ENCODE measurements around the gene CAPZA1.
A peak's percentile ranks its signal among the peaks of the same experiment; 100 is the strongest.

CAPZA1 gene

DNA sequence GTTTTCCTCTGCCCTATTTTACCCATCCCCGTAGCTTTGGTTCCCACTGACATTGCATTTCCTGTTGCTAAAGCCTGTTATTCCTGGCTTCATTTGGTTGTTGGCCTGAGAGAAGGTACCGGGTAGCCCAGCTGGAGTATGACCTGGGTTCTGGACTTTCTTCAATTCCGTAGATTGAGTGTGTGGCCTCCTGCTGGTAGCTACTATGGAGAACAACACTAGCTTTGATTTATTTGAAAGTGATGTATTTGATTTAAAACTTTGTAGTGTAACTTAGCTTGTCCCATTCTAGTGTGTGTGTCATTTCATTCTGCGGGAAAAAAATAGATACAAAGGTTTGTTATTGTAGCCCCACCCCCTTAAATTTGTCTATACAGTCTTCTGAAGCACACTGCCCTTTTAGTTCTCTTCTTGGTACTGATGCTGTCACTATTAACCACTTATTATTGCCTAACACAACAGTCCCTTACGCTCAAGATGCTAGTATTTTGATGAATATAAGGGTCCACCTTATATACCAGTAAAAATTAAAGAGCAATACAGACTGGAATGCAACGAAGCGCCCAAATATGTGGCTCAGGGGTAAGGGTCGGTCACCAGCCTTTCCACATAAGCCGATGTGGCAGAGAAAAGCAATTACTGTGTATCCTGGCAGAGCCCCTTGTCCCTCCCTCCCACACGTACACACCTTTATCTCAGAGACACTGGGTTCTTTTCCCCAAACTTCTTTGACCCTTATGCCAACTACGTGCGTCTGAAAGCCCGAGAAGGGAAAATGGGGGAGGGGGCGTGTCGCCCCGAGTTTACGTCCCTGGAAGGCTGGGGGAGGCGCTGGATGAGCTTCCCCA, 54.2 kb downstream of the CAPZA1 start:
- Histone ChIP-seq H3K36me3 (ENCODE audit: control insufficient read depth, insufficient read depth, low read length) (no peaks in the 10 kb centered on the region), H3K27me3 (ENCODE audit: control insufficient read depth, insufficient read depth, low read length) (no peaks in the 10 kb centered on the region), H3K9ac (ENCODE audit: low read length) (peak overlapping the region; percentile 84), H3K4me1 (ENCODE audit: control insufficient read depth, insufficient read depth, low read length) (peaks cover 13% of the 10 kb centered on the region), H3K4me3 (ENCODE audit: low read length) (peak overlapping the region; percentile 96), H3K27ac (ENCODE audit: low read depth, low read length) (peak overlapping the region; percentile 92)

- Histone ChIP-seq H3K4me3 (ENCODE audit: low read length) (peak within 1 kb of the TSS; percentile 96), H3K36me3 (ENCODE audit: control insufficient read depth, insufficient read depth, low read length) (no peaks in the 10 kb centered on the region), H3K27me3 (ENCODE audit: control insufficient read depth, insufficient read depth, low read length) (no peaks in the 10 kb centered on the region), H3K9ac (ENCODE audit: low read length) (peak within 1 kb of the TSS; percentile 84), H3K27ac (ENCODE audit: low read depth, low read length) (peak within 1 kb of the TSS; percentile 92), H3K4me1 (ENCODE audit: control insufficient read depth, insufficient read depth, low read length) (peaks cover 13% of the 10 kb centered on the region)
These were observed 54.9 kb downstream of the CAPZA1 start, which contains the start of gene MOV10 for GRCh38 chr1:112674440-112674985. TSS of gene MOV10 (plus strand) at chr1:112674659. CDS start at chr1:112674913, 254 bp downstream.

- no peaks in the 10 kb centered on the region for H3K36me3 ChIP-seq (ENCODE audit: control insufficient read depth, insufficient read depth, low read length)
- H3K4me3 ChIP-seq (ENCODE audit: low read length) = peak overlapping the region; percentile 96
- H3K27ac ChIP-seq (ENCODE audit: low read depth, low read length) = peak overlapping the region; percentile 92
These were observed 55.5 kb downstream of the CAPZA1 start for GRCh38 chr1:112674986-112675727.

DNA sequence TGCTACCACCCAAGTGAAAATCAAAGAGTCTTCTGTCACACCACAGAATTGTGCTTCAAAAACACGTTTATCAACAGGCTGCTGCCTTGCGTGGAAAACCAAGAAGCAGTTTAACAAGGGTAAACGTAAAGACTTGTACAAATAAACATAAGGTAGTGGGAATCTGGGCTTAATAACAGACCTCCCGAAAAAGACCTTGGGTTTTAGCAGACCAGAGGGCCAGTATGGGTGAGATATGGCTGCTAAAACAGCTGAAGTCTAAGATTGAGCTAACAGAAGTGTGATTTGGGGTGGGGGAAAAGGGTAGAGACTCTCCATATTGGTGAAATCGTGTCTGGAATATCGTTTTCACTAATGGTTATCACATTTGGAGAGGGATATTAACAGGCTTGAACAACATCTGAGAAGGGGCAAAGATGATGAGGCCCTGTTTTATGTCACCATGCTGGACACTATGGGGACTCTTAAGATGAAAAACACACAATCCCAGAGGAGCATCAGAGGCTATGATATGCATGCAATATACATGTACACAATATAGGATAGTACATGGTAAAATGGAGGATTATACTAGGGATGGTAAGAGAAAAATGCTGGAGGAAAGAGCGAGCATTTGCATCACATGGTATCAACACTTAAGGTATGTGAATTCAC, 56.2 kb downstream of the CAPZA1 start:
- H3K27me3 ChIP-seq (ENCODE audit: control insufficient read depth, insufficient read depth, low read length) = no peaks in the 10 kb centered on the region
- H3K9ac ChIP-seq (ENCODE audit: low read length) = peak overlapping the region; percentile 74
- peaks cover 13% of the 10 kb centered on the region for H3K4me1 ChIP-seq (ENCODE audit: control insufficient read depth, insufficient read depth, low read length)
- peak overlapping the region; percentile 96 for H3K4me3 ChIP-seq (ENCODE audit: low read length)
- peak overlapping the region; percentile 92 for H3K27ac ChIP-seq (ENCODE audit: low read depth, low read length)
- H3K36me3 ChIP-seq (ENCODE audit: control insufficient read depth, insufficient read depth, low read length) = no peaks in the 10 kb centered on the region

More at GRCh38 chr1:112674986-112675727, 55.5 kb downstream of the CAPZA1 start:
- no peaks in the 10 kb centered on the region for H3K27me3 ChIP-seq (ENCODE audit: control insufficient read depth, insufficient read depth, low read length)
- H3K9ac ChIP-seq (ENCODE audit: low read length) = peak overlapping the region; percentile 84
- H3K4me1 ChIP-seq (ENCODE audit: control insufficient read depth, insufficient read depth, low read length) = peaks cover 13% of the 10 kb centered on the region

- Histone ChIP-seq H3K9ac (ENCODE audit: low read length) (no peak overlapping the region), H3K4me3 (ENCODE audit: low read length) (no peak overlapping the region), H3K4me1 (ENCODE audit: control insufficient read depth, insufficient read depth, low read length) (peaks cover 13% of the 10 kb centered on the region), H3K27me3 (ENCODE audit: control insufficient read depth, insufficient read depth, low read length) (no peaks in the 10 kb centered on the region), H3K27ac (ENCODE audit: low read depth, low read length) (no peak overlapping the region), H3K36me3 (ENCODE audit: control insufficient read depth, insufficient read depth, low read length) (no peaks in the 10 kb centered on the region)
These were observed 56.9 kb downstream of the CAPZA1 start for GRCh38 chr1:112676543-112676942.

DNA sequence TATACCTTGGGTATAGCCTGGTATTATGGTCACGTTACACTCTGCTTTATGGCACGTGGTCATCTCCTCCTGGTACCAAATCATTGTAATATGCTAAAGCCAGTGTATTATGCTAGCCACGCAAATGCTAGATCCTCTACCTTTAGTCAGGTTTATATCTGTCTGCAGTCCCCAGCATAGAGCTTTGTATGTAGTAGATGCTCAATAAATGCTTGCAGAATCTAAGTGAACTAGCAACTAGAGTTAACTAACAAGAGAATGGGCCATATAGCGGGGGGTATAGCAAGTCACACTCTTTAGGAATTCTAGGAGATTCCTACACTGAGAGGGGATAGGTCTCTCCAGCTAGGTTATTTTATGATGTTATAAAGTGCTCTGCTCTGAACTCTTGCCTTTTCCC, 57.9 kb downstream of the CAPZA1 start:
- Histone ChIP-seq H3K4me1 (ENCODE audit: control insufficient read depth, insufficient read depth, low read length) (peaks cover 13% of the 10 kb centered on the region), H3K27ac (ENCODE audit: low read depth, low read length) (no peak overlapping the region), H3K4me3 (ENCODE audit: low read length) (no peak overlapping the region)

DNA sequence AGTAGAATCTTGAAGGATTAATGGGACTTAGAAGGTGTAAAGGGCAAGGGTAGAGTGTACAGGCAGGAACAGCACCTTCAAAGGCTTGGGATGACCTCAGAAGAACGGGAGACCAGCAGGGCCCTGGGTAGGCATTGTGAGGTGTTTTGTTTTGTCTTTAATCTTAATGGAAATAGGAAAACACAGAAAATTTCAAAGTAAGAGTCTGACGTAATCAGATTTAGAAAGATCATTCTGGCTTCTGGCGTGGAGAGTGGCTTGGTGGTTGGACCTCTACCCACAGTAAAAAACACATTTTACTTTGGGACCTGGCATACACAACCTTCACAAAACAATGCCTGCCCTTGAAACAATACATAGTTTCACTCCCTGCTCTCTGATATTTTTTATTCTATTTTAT, 59.0 kb downstream of the CAPZA1 start:
- peaks cover 9% of the 10 kb centered on the region for H3K4me1 ChIP-seq (ENCODE audit: control insufficient read depth, insufficient read depth, low read length)
- H3K9ac ChIP-seq (ENCODE audit: low read length) = no peak overlapping the region
- H3K4me3 ChIP-seq (ENCODE audit: low read length) = no peak overlapping the region
- H3K36me3 ChIP-seq (ENCODE audit: control insufficient read depth, insufficient read depth, low read length) = no peaks in the 10 kb centered on the region
- no peak overlapping the region for H3K27ac ChIP-seq (ENCODE audit: low read depth, low read length)
- no peaks in the 10 kb centered on the region for H3K27me3 ChIP-seq (ENCODE audit: control insufficient read depth, insufficient read depth, low read length)

More for the DNA sequence above, 57.9 kb downstream of the CAPZA1 start:
- Histone ChIP-seq H3K9ac (ENCODE audit: low read length) (no peak overlapping the region), H3K27me3 (ENCODE audit: control insufficient read depth, insufficient read depth, low read length) (no peaks in the 10 kb centered on the region), H3K36me3 (ENCODE audit: control insufficient read depth, insufficient read depth, low read length) (no peaks in the 10 kb centered on the region)

DNA sequence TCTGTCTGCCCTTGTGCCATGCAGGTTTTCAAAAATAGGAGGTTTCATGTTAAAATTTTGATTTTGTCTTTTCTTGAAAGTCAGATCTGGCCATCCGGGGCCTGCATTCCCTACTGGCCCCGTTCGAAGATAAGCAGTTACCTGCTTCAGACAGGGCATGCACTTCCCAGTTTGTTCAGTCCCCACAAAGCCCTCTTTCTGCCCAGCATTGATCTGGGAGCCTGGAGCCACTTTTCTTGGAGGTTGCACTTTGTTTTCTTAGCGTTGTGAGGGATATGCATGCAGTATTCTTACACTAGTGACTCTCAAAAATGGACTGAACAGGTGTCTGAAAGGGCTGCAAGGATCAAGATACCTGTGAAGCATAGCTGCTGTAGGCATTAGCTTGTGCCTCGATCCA, 66.3 kb downstream of the CAPZA1 start:
- Histone ChIP-seq H3K4me1 (ENCODE audit: control insufficient read depth, insufficient read depth, low read length) (no peaks in the 10 kb centered on the region), H3K27me3 (ENCODE audit: control insufficient read depth, insufficient read depth, low read length) (no peaks in the 10 kb centered on the region), H3K27ac (ENCODE audit: low read depth, low read length) (no peak overlapping the region), H3K36me3 (ENCODE audit: control insufficient read depth, insufficient read depth, low read length) (peaks cover 5% of the 10 kb centered on the region), H3K4me3 (ENCODE audit: low read length) (no peak overlapping the region), H3K9ac (ENCODE audit: low read length) (no peak overlapping the region)

GRCh38 chr1:112686417-112686816, 66.8 kb downstream of the CAPZA1 start:
- H3K27ac ChIP-seq (ENCODE audit: low read depth, low read length) = no peak overlapping the region
- H3K9ac ChIP-seq (ENCODE audit: low read length) = no peak overlapping the region
- no peaks in the 10 kb centered on the region for H3K27me3 ChIP-seq (ENCODE audit: control insufficient read depth, insufficient read depth, low read length)
- no peak overlapping the region for H3K4me3 ChIP-seq (ENCODE audit: low read length)
- peaks cover 5% of the 10 kb centered on the region for H3K36me3 ChIP-seq (ENCODE audit: control insufficient read depth, insufficient read depth, low read length)
- H3K4me1 ChIP-seq (ENCODE audit: control insufficient read depth, insufficient read depth, low read length) = no peaks in the 10 kb centered on the region

GRCh38 chr1:112686835-112687234, 67.2 kb downstream of the CAPZA1 start:
- H3K4me1 ChIP-seq (ENCODE audit: control insufficient read depth, insufficient read depth, low read length) = no peaks in the 10 kb centered on the region
- H3K36me3 ChIP-seq (ENCODE audit: control insufficient read depth, insufficient read depth, low read length) = peaks cover 8% of the 10 kb centered on the region
- no peak overlapping the region for H3K27ac ChIP-seq (ENCODE audit: low read depth, low read length)
- no peak overlapping the region for H3K4me3 ChIP-seq (ENCODE audit: low read length)
- H3K27me3 ChIP-seq (ENCODE audit: control insufficient read depth, insufficient read depth, low read length) = no peaks in the 10 kb centered on the region
- no peak overlapping the region for H3K9ac ChIP-seq (ENCODE audit: low read length)

- Histone ChIP-seq H3K27ac (ENCODE audit: low read depth, low read length) (no peak overlapping the region), H3K36me3 (ENCODE audit: control insufficient read depth, insufficient read depth, low read length) (peaks cover 12% of the 10 kb centered on the region), H3K4me3 (ENCODE audit: low read length) (no peak overlapping the region), H3K4me1 (ENCODE audit: control insufficient read depth, insufficient read depth, low read length) (no peaks in the 10 kb centered on the region), H3K9ac (ENCODE audit: low read length) (no peak overlapping the region), H3K27me3 (ENCODE audit: control insufficient read depth, insufficient read depth, low read length) (no peaks in the 10 kb centered on the region)
These were observed 67.7 kb downstream of the CAPZA1 start for GRCh38 chr1:112687361-112687760.

Data from rectal smooth muscle tissue (tissue), 1 donor.